ENCODE data around the gene GNAZ.

- no peak for TF ChIP-seq POLR2A (IDR thresholded peaks at IDR 0.05)
- TF ChIP-seq CTCF (IDR thresholded peaks at IDR 0.05) = no peak
Measured at GRCh38 chr22:23113067-23113846, 42.9 kb downstream of the GNAZ start.
